Measurements from ENCODE around the gene GRM6.

- TF ChIP-seq REST (IDR thresholded peaks at IDR 0.05; ENCODE audit: low read depth) (no peak), RAD21 (IDR thresholded peaks at IDR 0.05; ENCODE audit: low read depth) (no peak), YY1 (IDR thresholded peaks at IDR 0.05; ENCODE audit: low read depth) (no peak), MAX (IDR thresholded peaks at IDR 0.05) (no peak)
These were observed 6.5 kb downstream of the GRM6 start for GRCh38 chr5:178988436-178989220.

Measured in Ishikawa (cell line).